Neural cell (in vitro differentiated cells): Measurements from ENCODE around the gene GCNT4. TPM values are rescaled to one million over a fixed set of nuclear protein-coding genes. Genes with fewer than 3 reads are reported as not detected.

Source experiments
- H2AFZ ChIP-seq: fragments of 200-600, 300-800 bp; sonication (generic), shearing (Covaris generic); 2 replicates; pipeline ENCODE4 v1.6.0; 2014; ENCODE audit warnings: low read depth, mild to moderate bottlenecking, antibody characterized with exemption, low read length, moderate library complexity
- H3F3A ChIP-seq: fragments of 200-600 bp; shearing (Covaris generic); 2 replicates; pipeline ENCODE4 v1.6.1; 2016; ENCODE audit warnings: mild to moderate bottlenecking, moderate library complexity, mixed read lengths, antibody characterized with exemption, low read length; ENCODE audit not compliant: insufficient read depth, poor library complexity, severe bottlenecking
- H3K27ac ChIP-seq: fragments of 200-600, 300-800 bp; sonication (generic), shearing (Covaris generic); 2 replicates; pipeline ENCODE4 v1.5.1; 2014; ENCODE audit warnings: mild to moderate bottlenecking, low read length, moderate library complexity
- H3K27me3 ChIP-seq: fragments of 300-800, 200-600 bp; sonication (generic), shearing (Covaris generic); 2 replicates; pipeline ENCODE4 v1.6.0; 2014; ENCODE audit warnings: mild to moderate bottlenecking, low read depth, low read length, moderate library complexity; ENCODE audit not compliant: insufficient read depth
- H3K36me3 ChIP-seq: fragments of 300-800, 200-600 bp; sonication (generic), shearing (Covaris generic); 2 replicates; pipeline ENCODE4 v1.5.1; 2014; ENCODE audit warnings: mild to moderate bottlenecking, antibody characterized with exemption, low read length, moderate library complexity; ENCODE audit not compliant: insufficient read depth
- H3K4me2 ChIP-seq: fragments of 300-800, 200-600 bp; sonication (generic), shearing (Covaris generic); 2 replicates; pipeline ENCODE4 v1.6.0; 2014; ENCODE audit warnings: mild to moderate bottlenecking, low read length
- H3K4me3 ChIP-seq: fragments of 300-800, 200-600 bp; sonication (generic), shearing (Covaris generic); 2 replicates; pipeline ENCODE4 v1.5.1; 2014; ENCODE audit warnings: mild to moderate bottlenecking, low read length, moderate library complexity
- H3K79me2 ChIP-seq: fragments of 200-600 bp; shearing (Covaris generic); replicated peaks from 2 replicates; pipeline ENCODE4 v1.6.0; 2014; ENCODE audit warnings: mild to moderate bottlenecking, low read length, moderate library complexity; ENCODE audit not compliant: insufficient read depth
- H3K9ac ChIP-seq: fragments of 300-800, 200-600 bp; sonication (generic), shearing (Covaris generic); 2 replicates; pipeline ENCODE4 v1.6.1; 2016; ENCODE audit warnings: mild to moderate bottlenecking, low read length, mixed read lengths
- H3K9me2 ChIP-seq: fragments of 200-600 bp; shearing (Covaris generic); 2 replicates; pipeline ENCODE4 v1.6.1; 2016; ENCODE audit warnings: mild to moderate bottlenecking, low read length, mixed read lengths; ENCODE audit not compliant: insufficient read depth
- H3K9me3 ChIP-seq: fragments of 200-600, 300-800 bp; sonication (generic), shearing (Covaris generic); 2 replicates; pipeline ENCODE4 v1.6.1; 2016; ENCODE audit warnings: mild to moderate bottlenecking, mixed run types, low read length, moderate library complexity, mixed read lengths
- H4K20me1 ChIP-seq: fragments of 200-600 bp; shearing (Covaris generic); 2 replicates; pipeline ENCODE4 v1.6.1; 2016; ENCODE audit warnings: mild to moderate bottlenecking, mixed run types; ENCODE audit not compliant: insufficient read depth
- EP300 ChIP-seq: fragments of 450-650 bp; conservative IDR thresholded peaks from 2 replicates; pipeline ENCODE4 v1.6.1; 2014; ENCODE audit warnings: antibody characterized with exemption, mild to moderate bottlenecking, moderate library complexity; ENCODE audit not compliant: poor library complexity, severe bottlenecking
- EZH2 ChIP-seq: fragments of 200-600, 300-800 bp; shearing (Covaris generic), sonication (generic); IDR thresholded peaks from 2 replicates; pipeline ENCODE4 v1.6.1; 2014; ENCODE audit warnings: antibody characterized with exemption, low read length, borderline replicate concordance, mild to moderate bottlenecking; ENCODE audit not compliant: insufficient read depth, poor library complexity, severe bottlenecking
- MXI1 ChIP-seq: fragments of 450-650 bp; conservative IDR thresholded peaks from 2 replicates; pipeline ENCODE4 v1.6.1; 2014; ENCODE audit warnings: antibody characterized with exemption, mild to moderate bottlenecking; ENCODE audit not compliant: poor library complexity, severe bottlenecking
- POLR2AphosphoS5 ChIP-seq: IDR thresholded peaks from 2 replicates; pipeline ENCODE4 v1.6.1; 2012
- RAD21 ChIP-seq: fragments of 450-650 bp; conservative IDR thresholded peaks from 2 replicates; pipeline ENCODE4 v1.6.1; 2014; ENCODE audit warnings: antibody characterized with exemption, mild to moderate bottlenecking, moderate library complexity
- SMC3 ChIP-seq: fragments of 450-650 bp; conservative IDR thresholded peaks from 2 replicates; pipeline ENCODE4 v1.6.1; 2014; ENCODE audit warnings: antibody characterized with exemption, mild to moderate bottlenecking, moderate library complexity; ENCODE audit not compliant: poor library complexity
- TAF1 ChIP-seq: IDR thresholded peaks from 2 replicates; pipeline ENCODE4 v1.6.1; 2012; ENCODE audit warnings: low read depth
- polyA plus RNA-seq: library from polyadenylated mRNA; depleted of rRNA; stranded (reverse); fragments of >200 nt; gene quantifications from 2 replicates; pipeline ENCODE4 v1.2.3, GENCODE V29; 2014
- TF ChIP-seq, protein P1 (sequence below): fragments of 450-650 bp; IDR thresholded peaks from 2 replicates; pipeline ENCODE4 v1.5.1; 2014; ENCODE audit warnings: antibody characterized with exemption, mild to moderate bottlenecking, moderate library complexity; ENCODE audit not compliant: poor library complexity, severe bottlenecking
- TF ChIP-seq, protein P2 (sequence below): IDR thresholded peaks from 2 replicates; pipeline ENCODE4 v1.6.1; 2012; ENCODE audit warnings: borderline replicate concordance

The GCNT4 gene
- polyA plus RNA-seq, 1 donor from 2014 or later = not detected

DNA sequence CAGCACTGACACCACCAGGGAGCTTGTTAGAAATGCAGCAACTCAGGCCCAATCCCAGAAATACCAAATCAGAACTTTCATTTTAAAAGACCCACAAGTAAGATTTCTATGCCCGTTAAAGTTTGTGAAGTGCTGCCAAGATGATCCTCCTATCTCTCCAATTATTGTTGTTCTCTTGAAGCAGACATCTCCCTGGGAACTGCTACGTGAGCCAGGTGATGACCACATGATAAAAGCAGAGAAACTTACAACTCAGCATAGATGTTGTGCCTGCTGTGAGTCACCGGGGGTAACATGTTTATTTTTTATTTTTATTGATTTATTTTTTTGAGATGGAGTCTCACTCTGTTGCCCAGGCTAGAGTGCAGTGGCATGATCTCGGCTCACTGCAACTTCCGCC is 34.4 kb downstream of the GCNT4 start:
- Histone ChIP-seq H3F3A (no peaks in the 10 kb centered on the region), H3K79me2 (no peaks in the 10 kb centered on the region), H3K4me2 (no peak overlapping the region), H3K9me2 (no peaks in the 10 kb centered on the region), H2AFZ (no peak overlapping the region), H3K9me3 (no peaks in the 10 kb centered on the region), H3K4me3 (no peak overlapping the region), H3K9ac (no peak overlapping the region), H3K27ac (no peak overlapping the region), H3K27me3 (no peaks in the 10 kb centered on the region), H3K36me3 (no peaks in the 10 kb centered on the region), H4K20me1 (no peaks in the 10 kb centered on the region)
- TF ChIP-seq POLR2AphosphoS5 = no peak
- TF ChIP-seq EP300 = no peak
- TF ChIP-seq MXI1 = no peak
- TF ChIP-seq, protein P1, sequence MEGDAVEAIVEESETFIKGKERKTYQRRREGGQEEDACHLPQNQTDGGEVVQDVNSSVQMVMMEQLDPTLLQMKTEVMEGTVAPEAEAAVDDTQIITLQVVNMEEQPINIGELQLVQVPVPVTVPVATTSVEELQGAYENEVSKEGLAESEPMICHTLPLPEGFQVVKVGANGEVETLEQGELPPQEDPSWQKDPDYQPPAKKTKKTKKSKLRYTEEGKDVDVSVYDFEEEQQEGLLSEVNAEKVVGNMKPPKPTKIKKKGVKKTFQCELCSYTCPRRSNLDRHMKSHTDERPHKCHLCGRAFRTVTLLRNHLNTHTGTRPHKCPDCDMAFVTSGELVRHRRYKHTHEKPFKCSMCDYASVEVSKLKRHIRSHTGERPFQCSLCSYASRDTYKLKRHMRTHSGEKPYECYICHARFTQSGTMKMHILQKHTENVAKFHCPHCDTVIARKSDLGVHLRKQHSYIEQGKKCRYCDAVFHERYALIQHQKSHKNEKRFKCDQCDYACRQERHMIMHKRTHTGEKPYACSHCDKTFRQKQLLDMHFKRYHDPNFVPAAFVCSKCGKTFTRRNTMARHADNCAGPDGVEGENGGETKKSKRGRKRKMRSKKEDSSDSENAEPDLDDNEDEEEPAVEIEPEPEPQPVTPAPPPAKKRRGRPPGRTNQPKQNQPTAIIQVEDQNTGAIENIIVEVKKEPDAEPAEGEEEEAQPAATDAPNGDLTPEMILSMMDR = no peak
- TF ChIP-seq EZH2 = no peak
- TF ChIP-seq, protein P2, sequence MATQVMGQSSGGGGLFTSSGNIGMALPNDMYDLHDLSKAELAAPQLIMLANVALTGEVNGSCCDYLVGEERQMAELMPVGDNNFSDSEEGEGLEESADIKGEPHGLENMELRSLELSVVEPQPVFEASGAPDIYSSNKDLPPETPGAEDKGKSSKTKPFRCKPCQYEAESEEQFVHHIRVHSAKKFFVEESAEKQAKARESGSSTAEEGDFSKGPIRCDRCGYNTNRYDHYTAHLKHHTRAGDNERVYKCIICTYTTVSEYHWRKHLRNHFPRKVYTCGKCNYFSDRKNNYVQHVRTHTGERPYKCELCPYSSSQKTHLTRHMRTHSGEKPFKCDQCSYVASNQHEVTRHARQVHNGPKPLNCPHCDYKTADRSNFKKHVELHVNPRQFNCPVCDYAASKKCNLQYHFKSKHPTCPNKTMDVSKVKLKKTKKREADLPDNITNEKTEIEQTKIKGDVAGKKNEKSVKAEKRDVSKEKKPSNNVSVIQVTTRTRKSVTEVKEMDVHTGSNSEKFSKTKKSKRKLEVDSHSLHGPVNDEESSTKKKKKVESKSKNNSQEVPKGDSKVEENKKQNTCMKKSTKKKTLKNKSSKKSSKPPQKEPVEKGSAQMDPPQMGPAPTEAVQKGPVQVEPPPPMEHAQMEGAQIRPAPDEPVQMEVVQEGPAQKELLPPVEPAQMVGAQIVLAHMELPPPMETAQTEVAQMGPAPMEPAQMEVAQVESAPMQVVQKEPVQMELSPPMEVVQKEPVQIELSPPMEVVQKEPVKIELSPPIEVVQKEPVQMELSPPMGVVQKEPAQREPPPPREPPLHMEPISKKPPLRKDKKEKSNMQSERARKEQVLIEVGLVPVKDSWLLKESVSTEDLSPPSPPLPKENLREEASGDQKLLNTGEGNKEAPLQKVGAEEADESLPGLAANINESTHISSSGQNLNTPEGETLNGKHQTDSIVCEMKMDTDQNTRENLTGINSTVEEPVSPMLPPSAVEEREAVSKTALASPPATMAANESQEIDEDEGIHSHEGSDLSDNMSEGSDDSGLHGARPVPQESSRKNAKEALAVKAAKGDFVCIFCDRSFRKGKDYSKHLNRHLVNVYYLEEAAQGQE = no peak
- no peak for TF ChIP-seq TAF1
- no peak for TF ChIP-seq SMC3
- TF ChIP-seq RAD21 = no peak

DNA sequence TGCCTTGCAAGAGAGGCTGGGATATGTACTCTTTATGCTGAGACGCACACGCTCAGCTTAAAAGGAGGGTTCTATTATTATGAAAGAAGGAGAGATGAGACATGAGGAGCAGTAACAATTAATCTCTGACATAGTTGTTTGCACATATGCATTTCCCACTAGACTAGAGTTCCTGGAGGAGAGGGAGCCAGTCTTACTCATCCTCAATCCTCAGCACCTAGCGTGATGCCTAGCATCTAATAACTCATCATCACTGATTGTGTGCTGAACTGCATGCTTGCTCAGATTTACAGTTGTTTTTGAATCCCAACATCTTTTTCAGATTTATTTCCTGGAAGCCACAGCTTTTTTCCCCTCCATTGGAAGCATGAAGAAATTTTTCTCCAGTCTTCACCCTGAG is 35.5 kb downstream of the GCNT4 start:
- H3K9ac ChIP-seq = no peak overlapping the region
- H3K27ac ChIP-seq = no peak overlapping the region
- no peak overlapping the region for H3K4me2 ChIP-seq
- no peaks in the 10 kb centered on the region for H3K9me3 ChIP-seq
- no peak overlapping the region for H3K4me3 ChIP-seq
- no peaks in the 10 kb centered on the region for H3K9me2 ChIP-seq
- no peaks in the 10 kb centered on the region for H3K36me3 ChIP-seq
- H4K20me1 ChIP-seq = no peaks in the 10 kb centered on the region
- H3K79me2 ChIP-seq = no peaks in the 10 kb centered on the region
- no peaks in the 10 kb centered on the region for H3K27me3 ChIP-seq
- H3F3A ChIP-seq = no peaks in the 10 kb centered on the region
- H2AFZ ChIP-seq = no peak overlapping the region
- TF ChIP-seq MXI1 (no peak), EZH2 (no peak), POLR2AphosphoS5 (no peak), SMC3 (no peak), RAD21 (no peak), EP300 (no peak), TAF1 (no peak)
- TF ChIP-seq, protein P2 = no peak
- TF ChIP-seq, protein P1 = no peak
